K562 (cell line): ENCODE data around the gene PBX4. TPM values are rescaled to one million over a fixed set of nuclear protein-coding genes. Genes with fewer than 3 reads are reported as not detected.

Experiments used
- BRF1 ChIP-seq: IDR thresholded peaks from 3 replicates; pipeline ENCODE4 v1.6.1; 2011; ENCODE audit warnings: borderline replicate concordance, mild to moderate bottlenecking; ENCODE audit not compliant: insufficient read length; ENCODE audit errors: extremely low read depth
- DPF2 ChIP-seq: fragments of 450-650 bp; IDR thresholded peaks from 2 replicates; pipeline ENCODE4 v1.6.1; 2016
- ETV5 ChIP-seq: sonication (generic); formaldehyde crosslinking; IDR thresholded peaks from 2 replicates; pipeline ENCODE4 v1.4.0; 2020; ENCODE audit warnings: low read depth, mild to moderate bottlenecking, missing genetic modification reagents
- EZH2 ChIP-seq: IDR thresholded peaks from 2 replicates; pipeline ENCODE4 v1.6.1; 2012; ENCODE audit warnings: low read depth, mild to moderate bottlenecking, inconsistent platforms, low read length, borderline replicate concordance
- ILF3 ChIP-seq: fragments of 450-650 bp; IDR thresholded peaks from 2 replicates; pipeline ENCODE4 v1.6.1; 2018; ENCODE audit warnings: antibody characterized with exemption, mild to moderate bottlenecking, moderate library complexity, borderline replicate concordance
- POLR3A ChIP-seq: IDR thresholded peaks from 2 replicates; pipeline ENCODE4 v1.6.1; 2011; ENCODE audit warnings: borderline replicate concordance, mild to moderate bottlenecking, moderate library complexity; ENCODE audit not compliant: insufficient read length, insufficient read depth; ENCODE audit errors: extremely low read depth
- RBM17 ChIP-seq: fragments of 200-400 bp; formaldehyde crosslinking; IDR thresholded peaks from 2 replicates; pipeline ENCODE4 v1.6.1; 2017; ENCODE audit warnings: low read depth, mild to moderate bottlenecking, low read length, borderline replicate concordance
- ZNF175 ChIP-seq: fragments of 200-800 bp; sonication (Bioruptor generic); IDR thresholded peaks from 2 replicates; pipeline ENCODE4 v1.6.1; 2016; ENCODE audit warnings: low read depth, mild to moderate bottlenecking, missing genetic modification characterization, missing compliant biosample characterization
- ZNF23 ChIP-seq: fragments of 250-450 bp; sonication (Bioruptor Pico); IDR thresholded peaks from 2 replicates; pipeline ENCODE4 v1.4.0; 2020; ENCODE audit warnings: mild to moderate bottlenecking
- ZNF431 ChIP-seq: sonication (generic); formaldehyde crosslinking; IDR thresholded peaks from 2 replicates; pipeline ENCODE4 v1.8.0; 2022; ENCODE audit warnings: mild to moderate bottlenecking, missing genetic modification reagents
- ZNF764 ChIP-seq: fragments of 250-450 bp; sonication (Bioruptor Pico); IDR thresholded peaks from 2 replicates; pipeline ENCODE4 v1.4.0; 2020; ENCODE audit warnings: low read depth, mild to moderate bottlenecking, moderate library complexity
- polyA plus RNA-seq, 8 experiments: library from polyadenylated mRNA; depleted of rRNA in 4 of 8; stranded (reverse) in 5 of 8; unstranded in 3 of 8; fragments of >200 nt; fragmentation: Nextera tagmentation in 2 of 8; fragmentation: Illumina TruSeq in 1 of 8; extraction: Ambion mirVana in 2 of 8; extraction: Trizol in 1 of 8; gene quantifications; 2 replicates each; pipeline versions ENCODE4 v1.2.1 to v1.2.3, GENCODE V29; 2011 to 2014; ENCODE audit warnings: inconsistent platforms in 1 of 8, missing spikeins in 1 of 8
- total RNA-seq, 7 experiments: library from RNA; depleted of rRNA in 6 of 7; stranded (reverse); fragments of >200 nt in 6 of 7; fragmentation: Illumina TruSeq in 2 of 7; extraction: Trizol in 2 of 7; gene quantifications; 2 replicates each; pipeline versions ENCODE4 v1.2.1 to v1.2.3, GENCODE V29; 2011 to 2021; ENCODE audit warnings: low replicate concordance in 1 of 7
- TF ChIP-seq, protein P1 (sequence below): IDR thresholded peaks from 2 replicates; pipeline ENCODE4 v1.6.1; 2014; ENCODE audit warnings: antibody characterized with exemption
- TF ChIP-seq, protein P2 (sequence below): sonication (generic); formaldehyde crosslinking; IDR thresholded peaks from 2 replicates; pipeline ENCODE4 v1.8.1; 2022; ENCODE audit warnings: missing genetic modification reagents
- TF ChIP-seq, protein P3 (sequence below): fragments of 450-650 bp; IDR thresholded peaks from 2 replicates; pipeline ENCODE4 v1.6.1; 2016; ENCODE audit warnings: mild to moderate bottlenecking
- TF ChIP-seq, protein P4 (sequence below): sonication (generic); formaldehyde crosslinking; IDR thresholded peaks from 2 replicates; pipeline ENCODE4 v1.8.0; 2022; ENCODE audit warnings: mild to moderate bottlenecking, missing genetic modification reagents, borderline replicate concordance
- TF ChIP-seq, protein P5 (sequence below), 3 experiments: IDR thresholded peaks in 2 of 3; conservative IDR thresholded peaks in 1 of 3; 2 replicates each; pipeline ENCODE4 v1.5.1; 2011 to 2012; ENCODE audit warnings: low read length in 3 of 3, mild to moderate bottlenecking in 3 of 3, control low read depth in 2 of 3, improper control_type of control experiment in 1 of 3, inconsistent platforms in 1 of 3, low read depth in 1 of 3, mixed read lengths in 1 of 3, moderate library complexity in 1 of 3; ENCODE audit not compliant: insufficient read depth in 2 of 3

The PBX4 gene
- total and polyA plus RNA-seq, 9 of the 15 experiments (the other 6 are each of a cell fraction or from before 2014, with no cell fraction given), result 0.11 to 3.8 (median 1.6) TPM; not detected in 1

DNA sequence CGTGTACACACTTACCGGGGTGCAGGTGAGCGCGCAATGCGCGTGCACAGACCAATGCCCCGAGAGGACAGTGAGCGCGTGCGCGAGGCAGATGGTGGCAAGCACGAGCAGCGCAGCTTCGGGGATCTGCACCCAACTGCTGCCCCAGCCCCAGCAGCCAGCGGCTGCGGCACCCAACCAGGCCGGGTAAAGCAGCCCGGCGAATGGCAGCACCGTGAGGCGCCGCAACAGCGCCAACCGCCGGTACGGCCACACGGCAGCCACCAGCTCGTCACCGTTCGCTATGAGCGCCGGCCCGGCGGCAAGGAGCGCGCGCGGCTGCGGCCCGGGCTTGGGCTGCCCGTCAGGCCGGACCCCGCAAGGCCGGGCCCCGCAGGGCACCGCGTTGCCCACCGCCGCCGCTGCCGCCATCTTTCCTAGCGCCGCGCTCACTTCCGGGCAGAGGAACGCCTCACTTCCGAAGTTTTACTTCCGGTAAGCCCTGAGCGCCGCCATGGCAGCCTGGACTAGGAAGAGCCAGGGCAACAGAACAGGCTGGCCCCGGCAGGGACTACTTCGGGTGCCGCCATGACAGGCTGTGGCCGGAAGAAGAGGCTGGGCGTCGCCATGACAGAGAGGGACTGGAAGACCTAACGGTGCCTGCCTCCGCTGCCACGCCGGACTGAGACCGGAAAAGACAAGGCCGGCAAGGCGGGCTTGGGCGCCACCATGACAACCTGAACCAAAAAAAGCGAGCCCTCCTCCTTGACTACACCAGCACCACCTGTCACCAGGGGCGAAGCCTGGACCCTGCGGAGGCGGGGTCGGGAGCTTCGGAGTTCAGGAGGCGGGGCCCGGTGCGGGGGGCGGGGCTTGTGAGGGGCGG lies 45.0 kb upstream of the PBX4 start, which contains the start of gene ATP13A1 (continued):
- TF ChIP-seq ZNF175, result peak; percentile 71; the same call in 1 of the 2 replicates
- peak; percentile 87; the same call in 1 of the 2 replicates for TF ChIP-seq ETV5 (CRISPR knock-in tag)
- TF ChIP-seq DPF2, result no peak
- TF ChIP-seq ZNF764 (CRISPR knock-in tag), result no peak
- no peak for TF ChIP-seq ILF3
- TF ChIP-seq, protein P1, sequence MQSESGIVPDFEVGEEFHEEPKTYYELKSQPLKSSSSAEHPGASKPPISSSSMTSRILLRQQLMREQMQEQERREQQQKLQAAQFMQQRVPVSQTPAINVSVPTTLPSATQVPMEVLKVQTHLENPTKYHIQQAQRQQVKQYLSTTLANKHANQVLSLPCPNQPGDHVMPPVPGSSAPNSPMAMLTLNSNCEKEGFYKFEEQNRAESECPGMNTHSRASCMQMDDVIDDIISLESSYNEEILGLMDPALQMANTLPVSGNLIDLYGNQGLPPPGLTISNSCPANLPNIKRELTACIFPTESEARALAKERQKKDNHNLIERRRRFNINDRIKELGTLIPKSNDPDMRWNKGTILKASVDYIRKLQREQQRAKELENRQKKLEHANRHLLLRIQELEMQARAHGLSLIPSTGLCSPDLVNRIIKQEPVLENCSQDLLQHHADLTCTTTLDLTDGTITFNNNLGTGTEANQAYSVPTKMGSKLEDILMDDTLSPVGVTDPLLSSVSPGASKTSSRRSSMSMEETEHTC, result no peak
- TF ChIP-seq, protein P2, sequence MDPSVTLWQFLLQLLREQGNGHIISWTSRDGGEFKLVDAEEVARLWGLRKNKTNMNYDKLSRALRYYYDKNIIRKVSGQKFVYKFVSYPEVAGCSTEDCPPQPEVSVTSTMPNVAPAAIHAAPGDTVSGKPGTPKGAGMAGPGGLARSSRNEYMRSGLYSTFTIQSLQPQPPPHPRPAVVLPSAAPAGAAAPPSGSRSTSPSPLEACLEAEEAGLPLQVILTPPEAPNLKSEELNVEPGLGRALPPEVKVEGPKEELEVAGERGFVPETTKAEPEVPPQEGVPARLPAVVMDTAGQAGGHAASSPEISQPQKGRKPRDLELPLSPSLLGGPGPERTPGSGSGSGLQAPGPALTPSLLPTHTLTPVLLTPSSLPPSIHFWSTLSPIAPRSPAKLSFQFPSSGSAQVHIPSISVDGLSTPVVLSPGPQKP (CRISPR knock-in tag), result no peak
- TF ChIP-seq, protein P3, sequence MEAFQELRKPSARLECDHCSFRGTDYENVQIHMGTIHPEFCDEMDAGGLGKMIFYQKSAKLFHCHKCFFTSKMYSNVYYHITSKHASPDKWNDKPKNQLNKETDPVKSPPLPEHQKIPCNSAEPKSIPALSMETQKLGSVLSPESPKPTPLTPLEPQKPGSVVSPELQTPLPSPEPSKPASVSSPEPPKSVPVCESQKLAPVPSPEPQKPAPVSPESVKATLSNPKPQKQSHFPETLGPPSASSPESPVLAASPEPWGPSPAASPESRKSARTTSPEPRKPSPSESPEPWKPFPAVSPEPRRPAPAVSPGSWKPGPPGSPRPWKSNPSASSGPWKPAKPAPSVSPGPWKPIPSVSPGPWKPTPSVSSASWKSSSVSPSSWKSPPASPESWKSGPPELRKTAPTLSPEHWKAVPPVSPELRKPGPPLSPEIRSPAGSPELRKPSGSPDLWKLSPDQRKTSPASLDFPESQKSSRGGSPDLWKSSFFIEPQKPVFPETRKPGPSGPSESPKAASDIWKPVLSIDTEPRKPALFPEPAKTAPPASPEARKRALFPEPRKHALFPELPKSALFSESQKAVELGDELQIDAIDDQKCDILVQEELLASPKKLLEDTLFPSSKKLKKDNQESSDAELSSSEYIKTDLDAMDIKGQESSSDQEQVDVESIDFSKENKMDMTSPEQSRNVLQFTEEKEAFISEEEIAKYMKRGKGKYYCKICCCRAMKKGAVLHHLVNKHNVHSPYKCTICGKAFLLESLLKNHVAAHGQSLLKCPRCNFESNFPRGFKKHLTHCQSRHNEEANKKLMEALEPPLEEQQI, result no peak
- TF ChIP-seq ZNF23, result peak; percentile 42; the same call in 1 of the 2 replicates
- TF ChIP-seq, protein P4, sequence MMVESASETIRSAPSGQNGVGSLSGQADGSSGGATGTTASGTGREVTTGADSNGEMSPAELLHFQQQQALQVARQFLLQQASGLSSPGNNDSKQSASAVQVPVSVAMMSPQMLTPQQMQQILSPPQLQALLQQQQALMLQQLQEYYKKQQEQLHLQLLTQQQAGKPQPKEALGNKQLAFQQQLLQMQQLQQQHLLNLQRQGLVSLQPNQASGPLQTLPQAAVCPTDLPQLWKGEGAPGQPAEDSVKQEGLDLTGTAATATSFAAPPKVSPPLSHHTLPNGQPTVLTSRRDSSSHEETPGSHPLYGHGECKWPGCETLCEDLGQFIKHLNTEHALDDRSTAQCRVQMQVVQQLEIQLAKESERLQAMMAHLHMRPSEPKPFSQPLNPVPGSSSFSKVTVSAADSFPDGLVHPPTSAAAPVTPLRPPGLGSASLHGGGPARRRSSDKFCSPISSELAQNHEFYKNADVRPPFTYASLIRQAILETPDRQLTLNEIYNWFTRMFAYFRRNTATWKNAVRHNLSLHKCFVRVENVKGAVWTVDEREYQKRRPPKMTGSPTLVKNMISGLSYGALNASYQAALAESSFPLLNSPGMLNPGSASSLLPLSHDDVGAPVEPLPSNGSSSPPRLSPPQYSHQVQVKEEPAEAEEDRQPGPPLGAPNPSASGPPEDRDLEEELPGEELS, result peak; percentile 68; the same call in 1 of the 2 replicates
- TF ChIP-seq EZH2, result no peak
- TF ChIP-seq BRF1, result no peak
- no peak for TF ChIP-seq RBM17
- TF ChIP-seq ZNF431 (CRISPR knock-in tag), result no peak
- TF ChIP-seq, protein P5, sequence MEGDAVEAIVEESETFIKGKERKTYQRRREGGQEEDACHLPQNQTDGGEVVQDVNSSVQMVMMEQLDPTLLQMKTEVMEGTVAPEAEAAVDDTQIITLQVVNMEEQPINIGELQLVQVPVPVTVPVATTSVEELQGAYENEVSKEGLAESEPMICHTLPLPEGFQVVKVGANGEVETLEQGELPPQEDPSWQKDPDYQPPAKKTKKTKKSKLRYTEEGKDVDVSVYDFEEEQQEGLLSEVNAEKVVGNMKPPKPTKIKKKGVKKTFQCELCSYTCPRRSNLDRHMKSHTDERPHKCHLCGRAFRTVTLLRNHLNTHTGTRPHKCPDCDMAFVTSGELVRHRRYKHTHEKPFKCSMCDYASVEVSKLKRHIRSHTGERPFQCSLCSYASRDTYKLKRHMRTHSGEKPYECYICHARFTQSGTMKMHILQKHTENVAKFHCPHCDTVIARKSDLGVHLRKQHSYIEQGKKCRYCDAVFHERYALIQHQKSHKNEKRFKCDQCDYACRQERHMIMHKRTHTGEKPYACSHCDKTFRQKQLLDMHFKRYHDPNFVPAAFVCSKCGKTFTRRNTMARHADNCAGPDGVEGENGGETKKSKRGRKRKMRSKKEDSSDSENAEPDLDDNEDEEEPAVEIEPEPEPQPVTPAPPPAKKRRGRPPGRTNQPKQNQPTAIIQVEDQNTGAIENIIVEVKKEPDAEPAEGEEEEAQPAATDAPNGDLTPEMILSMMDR (IDR thresholded peaks at IDR 0.05 in 2 of 3, conservative IDR thresholded peaks at IDR 0.05 in 1 of 3; ENCODE audit: insufficient read depth in 2 of 3, low read depth in 1 of 3, low read length in 3 of 3), result peak in 1 of 3 experiments; percentile 37; a peak in 1 of 6 replicates
- no peak for TF ChIP-seq POLR3A
